ENCODE data around the gene DLGAP1. TPM values are rescaled to one million over a fixed set of nuclear protein-coding genes. Genes with fewer than 3 reads are reported as not detected.

The DLGAP1 gene
- total and polyA plus RNA-seq, 2 of the 13 experiments (the other 11 are each of a cell fraction or from before 2014, with no cell fraction given): 0.01 TPM; not detected in 1

GRCh38 chr18:3595369-3596273 lies 859.5 kb downstream of the DLGAP1 start (continued):
- peak; percentile 63 for TF ChIP-seq HNF1A (IDR thresholded peaks at IDR 0.05; ENCODE audit: low read depth)
- TF ChIP-seq HNF1A (CRISPR knock-in tag; IDR thresholded peaks at IDR 0.05; ENCODE audit: borderline replicate concordance): peak; percentile 59; the same call in 1 of the 2 replicates
- TF ChIP-seq TCF7 (IDR thresholded peaks at IDR 0.05; ENCODE audit: low read depth): peak; percentile 75; the same call in 1 of the 2 replicates
- TF ChIP-seq MYPOP (CRISPR knock-in tag; IDR thresholded peaks at IDR 0.05): peak; percentile 57; the same call in 1 of the 2 replicates
- no peak for TF ChIP-seq ZNF879 (CRISPR knock-in tag; IDR thresholded peaks at IDR 0.05)
- TF ChIP-seq ONECUT2 (CRISPR knock-in tag; IDR thresholded peaks at IDR 0.05): 0 out of 2 replicates have a peak, but pooled peaks have one; percentile 39
- TF ChIP-seq ZEB1 (IDR thresholded peaks at IDR 0.05; ENCODE audit: insufficient replicate concordance, low read depth): no peak
- peak; percentile 39; the same call in 1 of the 2 replicates for TF ChIP-seq MAX (IDR thresholded peaks at IDR 0.05)
- 0 out of 2 replicates have a peak, but pooled peaks have one; percentile 41 for TF ChIP-seq ZC3H13 (CRISPR knock-in tag; IDR thresholded peaks at IDR 0.05)
- TF ChIP-seq ZBED4 (CRISPR knock-in tag; IDR thresholded peaks at IDR 0.05; ENCODE audit: borderline replicate concordance): peak; percentile 79; the same call in 1 of the 2 replicates
- peak; percentile 72 for TF ChIP-seq PATZ1 (CRISPR knock-in tag; IDR thresholded peaks at IDR 0.05)
- TF ChIP-seq IRF2 (CRISPR knock-in tag; IDR thresholded peaks at IDR 0.05): peak; percentile 86
- peak; percentile 70; the same call in 1 of the 2 replicates for TF ChIP-seq SP5 (CRISPR knock-in tag; IDR thresholded peaks at IDR 0.05; ENCODE audit: borderline replicate concordance, low read depth)
- TF ChIP-seq FOXA3 (CRISPR knock-in tag; IDR thresholded peaks at IDR 0.05): peak; percentile 93
- peak; percentile 94 for TF ChIP-seq NR2F6 (IDR thresholded peaks at IDR 0.05)
- peak; percentile 88 for TF ChIP-seq NR2F6 (CRISPR knock-in tag; IDR thresholded peaks at IDR 0.05)
- peak; percentile 44 for TF ChIP-seq HMG20B (CRISPR knock-in tag; conservative IDR thresholded peaks at IDR 0.05)

Measured in HepG2 (cell line).